Vagina (tissue), 2 donors: ENCODE results near the gene ADAMTS12.

ENCODE experiments used
- CTCF ChIP-seq, 3 experiments: fragments of 450-650 bp in 2 of 3; fragments of 200-600 bp in 1 of 3; sonication (generic) in 1 of 3; IDR thresholded peaks; one replicate each; pipeline ENCODE4 v1.5.1; 2017 to 2019; ENCODE audit warnings: antibody characterized with exemption in 3 of 3, mild to moderate bottlenecking in 2 of 3, moderate library complexity in 2 of 3
- POLR2A ChIP-seq, 2 donors: fragments of 450-650 bp; IDR thresholded peaks; one replicate each; pipeline ENCODE4 v1.6.1; 2017; ENCODE audit warnings: antibody characterized with exemption in 2 of 2, mild to moderate bottlenecking in 2 of 2, moderate library complexity in 2 of 2

- TF ChIP-seq CTCF (IDR thresholded peaks at IDR 0.05) (no peak), POLR2A (IDR thresholded peaks at IDR 0.05) (no peak)
These were observed 81.9 kb downstream of the ADAMTS12 start for GRCh38 chr5:33809936-33810335.
